Stimulated activated naive CD4-positive, alpha-beta T cell treated with Interleukin-2 at 50 U/mL for 16 hours (primary cell): ENCODE results near the gene SH3BP5L.
"Not testable (repeated sequence)": the region's sequence is repeated elsewhere in the genome, so short reads cannot be mapped to it uniquely, and the experiment has no call there.

Experiments
- DNase-seq: peaks from one replicate; lab custom pipeline; 2025; lab: John Stamatoyannopoulos, UW

Gene SH3BP5L

DNA sequence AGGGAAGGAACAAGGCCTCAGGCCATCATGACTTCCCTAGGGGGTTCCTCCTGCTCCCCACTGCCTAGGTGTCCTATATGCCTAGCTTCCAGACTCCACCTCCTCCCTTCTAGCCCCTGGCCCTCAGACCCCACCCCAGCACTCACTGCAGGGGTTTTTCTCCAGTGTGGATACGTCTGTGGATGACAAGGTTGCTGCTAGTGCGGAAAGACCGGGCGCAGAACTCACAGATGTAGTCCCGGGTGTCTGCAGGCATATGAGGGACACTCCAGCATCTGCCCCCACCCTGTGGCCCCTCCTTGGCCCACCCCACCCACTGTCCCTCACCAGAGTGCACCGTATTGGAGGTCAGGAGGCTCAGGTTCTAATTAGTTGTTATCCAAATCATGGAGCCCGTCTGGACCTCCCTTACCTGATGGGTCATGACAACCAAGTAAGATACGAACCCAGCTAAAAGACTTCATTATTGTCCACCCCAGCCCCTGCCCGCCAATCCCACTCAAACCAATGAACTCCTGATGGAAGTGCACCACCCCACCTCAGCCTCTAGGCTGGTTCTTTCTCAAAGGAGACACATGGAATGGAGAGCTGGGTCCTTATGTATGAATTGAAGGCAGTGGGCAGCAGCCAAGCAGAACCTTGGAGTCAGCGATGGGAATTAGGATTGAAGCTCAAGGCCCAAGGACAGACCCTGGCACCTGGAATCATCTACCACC, 25.0 kb upstream of the SH3BP5L start:
- DNase-seq: no peak

DNA sequence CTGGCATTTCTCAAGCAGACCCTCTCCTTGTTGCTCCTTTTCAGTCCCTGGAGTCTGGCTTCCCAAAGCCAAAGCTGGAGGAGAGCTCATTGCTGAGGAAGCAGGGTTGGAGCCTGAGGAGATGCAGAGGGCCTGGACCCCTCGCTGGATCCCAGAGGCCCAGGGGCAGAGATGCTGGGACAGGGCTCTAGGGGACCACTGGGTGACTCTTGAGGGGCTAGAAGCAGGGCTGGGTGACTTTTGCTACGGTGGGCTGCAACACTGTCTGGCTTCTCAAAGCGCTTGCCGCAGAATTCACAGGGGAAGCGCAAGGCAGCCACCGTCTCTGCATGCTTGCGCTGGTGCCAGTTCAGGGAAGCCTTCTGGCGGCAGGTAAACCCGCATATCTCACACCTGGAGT, 24.4 kb upstream of the SH3BP5L start:
- DNase-seq: no peak

DNA sequence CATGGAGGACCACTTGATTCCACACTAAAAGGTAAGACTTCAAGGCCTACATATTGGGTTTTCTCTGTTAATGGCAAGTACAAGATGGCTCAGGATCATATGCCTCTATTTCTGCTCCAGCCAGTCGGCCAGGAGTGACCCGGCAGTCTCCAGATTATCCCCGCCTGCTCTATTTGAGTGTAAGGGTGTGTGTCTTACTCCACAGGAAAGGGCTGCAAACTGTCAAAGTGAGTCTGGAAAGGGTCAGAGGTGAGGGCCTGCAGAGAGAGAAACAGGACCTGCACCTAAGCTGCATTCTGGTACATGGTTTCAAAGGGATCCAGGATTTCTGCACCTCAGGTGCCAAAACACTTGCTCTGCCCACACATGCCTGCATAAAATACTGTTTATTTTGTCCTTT, 23.9 kb upstream of the SH3BP5L start:
- DNase-seq: no peak

- no peak for DNase-seq
Measured at GRCh38 chr1:248849152-248849551, 23.4 kb upstream of the SH3BP5L start.

DNA sequence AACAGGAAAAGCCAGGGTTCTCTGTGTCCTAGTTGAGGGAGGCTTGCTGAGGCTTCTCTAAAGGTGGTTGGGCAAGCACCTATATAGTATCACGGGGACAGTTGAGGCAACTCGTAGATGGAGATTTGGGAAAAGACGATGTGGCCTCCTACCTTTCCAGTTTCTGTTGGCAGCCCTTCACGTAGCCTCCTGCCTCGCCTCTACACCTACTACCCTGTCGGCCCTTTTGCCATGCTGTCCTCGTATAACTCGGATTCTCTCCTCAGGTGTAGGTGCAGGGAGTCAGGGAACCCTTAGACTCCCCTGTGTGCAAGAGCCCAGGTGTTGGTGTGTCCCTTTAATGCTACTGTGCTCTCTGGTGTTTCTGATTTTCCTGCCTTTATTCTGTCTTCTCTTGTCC, 22.9 kb upstream of the SH3BP5L start:
- no peak for DNase-seq

- DNase-seq: no peak
Measured at GRCh38 chr1:248847956-248848561, 22.3 kb upstream of the SH3BP5L start.

- DNase-seq: no peak
Measured at GRCh38 chr1:248847181-248847955, 21.7 kb upstream of the SH3BP5L start.

- DNase-seq: no peak
Measured at GRCh38 chr1:248844526-248844925, 18.8 kb upstream of the SH3BP5L start.

DNA sequence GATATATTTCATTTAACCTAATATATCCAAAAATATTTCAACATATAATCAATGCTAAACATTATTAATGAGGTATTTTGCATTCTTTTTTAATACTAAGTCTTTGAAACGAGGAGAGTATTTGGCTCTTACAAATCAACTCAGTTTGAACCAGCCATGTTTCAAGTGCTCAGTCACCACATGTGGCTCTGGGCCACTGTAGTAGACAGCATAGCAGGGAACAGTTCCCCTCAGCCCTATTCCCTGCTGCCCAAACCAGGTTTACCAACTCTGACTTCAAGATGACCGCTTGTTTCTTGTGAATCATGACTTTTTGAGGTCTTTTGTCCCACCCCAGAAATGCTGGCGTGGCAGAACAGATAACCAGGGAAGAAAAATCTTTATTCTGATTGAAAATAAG, 18.0 kb upstream of the SH3BP5L start:
- DNase-seq: no peak

GRCh38 chr1:248842781-248843331, 17.1 kb upstream of the SH3BP5L start:
- DNase-seq: no peak

DNA sequence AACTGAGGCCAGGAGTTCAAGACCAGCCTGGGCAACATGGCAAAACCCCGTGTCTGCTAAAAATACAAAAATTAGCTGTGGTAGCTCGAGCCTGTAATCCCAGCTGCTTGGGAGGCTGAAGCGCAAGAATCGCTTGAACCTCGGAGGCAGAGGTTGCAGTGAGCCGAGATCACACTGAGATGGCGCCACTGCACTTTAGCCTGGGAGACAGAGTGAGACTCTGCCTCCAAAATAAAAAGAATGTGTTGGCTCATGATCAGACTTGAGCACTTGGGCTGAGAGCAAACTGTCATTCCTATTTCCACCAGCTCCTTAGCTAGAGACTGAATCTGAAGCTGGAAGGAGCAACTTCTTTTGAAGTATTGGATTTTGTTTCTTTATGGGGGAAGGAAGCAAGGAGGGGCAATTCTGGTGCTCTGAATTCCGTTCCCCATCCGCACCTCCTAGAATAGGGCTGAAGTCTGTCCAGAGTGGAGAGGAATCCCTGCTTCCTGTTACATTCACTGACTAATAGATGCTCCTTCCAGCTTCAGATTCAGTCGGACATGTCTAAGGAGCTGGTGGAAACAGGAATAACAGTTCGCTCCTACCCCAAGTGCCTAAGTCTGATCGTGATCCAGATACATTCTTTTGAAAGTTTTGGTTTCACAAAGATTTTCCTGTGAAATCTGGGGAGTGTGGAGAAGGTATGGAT, 16.1 kb upstream of the SH3BP5L start:
- DNase-seq: peak; percentile 23

DNA sequence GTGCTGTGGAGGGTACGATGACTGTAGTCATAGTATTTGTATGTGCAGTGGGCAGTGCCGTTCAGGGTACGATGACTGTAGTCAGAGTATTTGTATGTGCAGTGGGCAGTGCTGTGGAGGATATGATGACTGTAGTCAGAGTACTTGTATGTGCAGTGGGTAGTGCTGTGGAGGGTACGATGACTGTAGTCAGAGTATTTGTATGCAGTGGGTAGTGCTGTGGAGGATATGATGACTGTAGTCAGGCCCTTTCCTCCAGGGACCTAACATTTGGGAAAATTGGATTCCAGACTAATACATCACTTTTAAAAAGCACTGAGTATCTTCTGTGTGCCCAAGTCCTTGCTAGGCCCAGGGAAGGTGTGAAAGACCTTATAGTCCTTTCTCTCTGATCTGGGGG, 15.2 kb upstream of the SH3BP5L start:
- DNase-seq: no peak

- DNase-seq: no peak
Measured at GRCh38 chr1:248839168-248839555, 13.4 kb upstream of the SH3BP5L start.

- peak; percentile 82 for DNase-seq
Measured at GRCh38 chr1:248838357-248839167, 12.8 kb upstream of the SH3BP5L start.

GRCh38 chr1:248837781-248838356, 12.2 kb upstream of the SH3BP5L start, which contains the start of gene ZNF672:
Gene ZNF672, plus strand, starts transcription at chr1:248838224. Its CDS starts 9,051 bp downstream, at chr1:248847275.
- peak; percentile 92 for DNase-seq

GRCh38 chr1:248837045-248837780, 11.5 kb upstream of the SH3BP5L start:
- no peak for DNase-seq

- no peak for DNase-seq
Measured at GRCh38 chr1:248834343-248834940, 8.7 kb upstream of the SH3BP5L start.

- no peak for DNase-seq
Measured at GRCh38 chr1:248831842-248832241, 6.1 kb upstream of the SH3BP5L start.

DNA sequence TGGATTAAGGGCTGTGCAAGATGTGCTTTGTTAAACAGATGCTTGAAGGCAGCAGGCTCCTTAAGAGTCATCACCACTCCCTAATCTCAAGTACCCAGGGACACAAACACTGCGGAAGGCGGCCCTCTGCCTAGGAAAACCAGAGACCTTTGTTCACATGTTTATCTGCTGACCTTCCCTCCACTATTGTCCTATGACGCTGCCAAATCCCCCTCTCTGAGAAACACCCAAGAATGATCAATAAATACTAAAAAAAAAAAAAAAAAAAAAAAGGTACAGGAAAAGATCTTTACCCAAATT, 5.0 kb upstream of the SH3BP5L start:
- not testable (repeated sequence) for DNase-seq

GRCh38 chr1:248828845-248829244, 3.1 kb upstream of the SH3BP5L start:
- no peak for DNase-seq
